H1 (cell line): ENCODE measurements around the gene ARHGAP26. TPM values are rescaled to one million over a fixed set of nuclear protein-coding genes. Genes with fewer than 3 reads are reported as not detected.
A peak's percentile ranks its signal among the peaks of the same experiment; 100 is the strongest.

Source experiments
- CTCF ChIA-PET: fragments of 300-600 bp; sonication (Branson Sonifier 250); formaldehyde crosslinking; loops from one replicate; lab custom pipeline; 2021; ENCODE audit not compliant: partially characterized antibody; lab: Charles Lee
- POLR2A ChIA-PET: fragments of 300-600 bp; sonication (Branson Sonifier 250); formaldehyde crosslinking; loops from one replicate; lab custom pipeline; 2021; ENCODE audit warnings: inconsistent platforms; ENCODE audit not compliant: partially characterized antibody; lab: Charles Lee
- DNase-seq, 2 experiments: peaks; one replicate each; pipeline versions ENCODE4 v3.0.0 to v3.0.0-alpha.2; 2010 to 2022; ENCODE audit warnings: low spot score in 2 of 2, low read depth in 1 of 2, mixed read lengths in 1 of 2
- FAIRE-seq: peaks from 2 replicates; lab custom pipeline; 2011; peaks lifted over from hg19 to GRCh38; lab: Jason Lieb, UNC
- H2AFZ ChIP-seq: 2 replicates; pipeline ENCODE4 v1.8.1; 2012; ENCODE audit warnings: low read length, inconsistent platforms
- H2AK5ac ChIP-seq: 2 replicates; pipeline ENCODE4 v1.6.1; 2013; ENCODE audit warnings: low read depth, low read length
- H2BK120ac ChIP-seq: replicated peaks from 2 replicates; pipeline ENCODE3; 2013; ENCODE audit warnings: low read depth, low read length, inconsistent platforms
- H2BK12ac ChIP-seq: 2 replicates; pipeline ENCODE4 v1.6.1; 2013; ENCODE audit warnings: low read depth, low read length
- H2BK15ac ChIP-seq: 2 replicates; pipeline ENCODE4 v1.6.1; 2013; ENCODE audit warnings: low read length
- H2BK20ac ChIP-seq: 2 replicates; pipeline ENCODE4 v1.6.1; 2013; ENCODE audit warnings: low read length
- H2BK5ac ChIP-seq: 2 replicates; pipeline ENCODE4 v1.6.1; 2013; ENCODE audit warnings: low read depth, low read length
- H3K14ac ChIP-seq: 2 replicates; pipeline ENCODE4 v1.6.1; 2013; ENCODE audit warnings: inconsistent platforms; ENCODE audit not compliant: insufficient read length
- H3K18ac ChIP-seq: 2 replicates; pipeline ENCODE4 v1.6.1; 2013; ENCODE audit warnings: low read length; ENCODE audit errors: extremely low read depth
- H3K23ac ChIP-seq: 2 replicates; pipeline ENCODE4 v1.6.1; 2013; ENCODE audit warnings: inconsistent platforms; ENCODE audit not compliant: insufficient read length
- H3K23me2 ChIP-seq: 2 replicates; pipeline ENCODE4 v1.6.1; 2013; ENCODE audit warnings: low read depth, low read length
- H3K27ac ChIP-seq: 2 replicates; pipeline ENCODE4 v1.6.1; 2011; ENCODE audit warnings: low read depth, low read length, inconsistent platforms
- H3K27me3 ChIP-seq, 4 experiments: replicated peaks in 1 of 4; 1 replicate in 1 of 4; 2 replicates in 3 of 4; pipeline versions ENCODE4 v1.6.1 to v1.8.1; 2011 to 2013; ENCODE audit warnings: low read length in 3 of 4, mild to moderate bottlenecking in 3 of 4, inconsistent platforms in 2 of 4, mixed read lengths in 2 of 4, moderate library complexity in 1 of 4; ENCODE audit not compliant: control insufficient read depth in 3 of 4, insufficient read depth in 3 of 4; ENCODE audit errors: extremely low read depth in 1 of 4
- H3K36me3 ChIP-seq, 4 experiments: 2 replicates each; pipeline versions ENCODE4 v1.6.1 to v1.8.1; 2011 to 2013; ENCODE audit warnings: mild to moderate bottlenecking in 4 of 4, low read length in 3 of 4, moderate library complexity in 2 of 4, control low read depth in 1 of 4, inconsistent platforms in 1 of 4; ENCODE audit not compliant: insufficient read depth in 4 of 4, control insufficient read depth in 2 of 4
- H3K4ac ChIP-seq: replicated peaks from 2 replicates; pipeline ENCODE3; 2013; ENCODE audit warnings: low read length, low read depth, mixed read lengths, inconsistent platforms; ENCODE audit not compliant: insufficient read length
- H3K4me1 ChIP-seq, 4 experiments: replicated peaks in 1 of 4; 1 replicate in 1 of 4; 2 replicates in 3 of 4; pipeline versions ENCODE4 v1.6.1 to v1.8.1; 2011 to 2013; ENCODE audit warnings: low read length in 3 of 4, inconsistent platforms in 2 of 4, mixed read lengths in 1 of 4; ENCODE audit not compliant: insufficient read depth in 4 of 4, control insufficient read depth in 3 of 4
- H3K4me2 ChIP-seq, 2 experiments: 2 replicates each; pipeline versions ENCODE4 v1.6.1 to v1.8.1; 2011 to 2013; ENCODE audit warnings: low read depth in 2 of 2, low read length in 2 of 2, control low read depth in 1 of 2, inconsistent platforms in 1 of 2, mild to moderate bottlenecking in 1 of 2; ENCODE audit not compliant: insufficient read depth in 1 of 2
- H3K4me3 ChIP-seq, 4 experiments: fragments of 200-600, 300-600 bp in 1 of 4; sonication (generic), shearing (Covaris generic), sonication (Bioruptor Twin) in 1 of 4; 2 replicates each; pipeline versions ENCODE4 v1.5.1 to v1.8.1; 2011 to 2016; ENCODE audit warnings: low read length in 4 of 4, low read depth in 3 of 4, control low read depth in 2 of 4, inconsistent platforms in 2 of 4, mild to moderate bottlenecking in 2 of 4, mixed read lengths in 1 of 4, moderate library complexity in 1 of 4; ENCODE audit not compliant: insufficient read depth in 2 of 4; ENCODE audit errors: extremely low read depth in 1 of 4
- H3K56ac ChIP-seq: replicated peaks from 2 replicates; pipeline ENCODE3; 2013; ENCODE audit warnings: low read depth, mild to moderate bottlenecking, mixed read lengths, low read length, inconsistent platforms; ENCODE audit not compliant: insufficient read length
- H3K79me1 ChIP-seq: 2 replicates; pipeline ENCODE4 v1.6.1; 2013; ENCODE audit warnings: low read depth, low read length, control low read depth
- H3K79me2 ChIP-seq, 2 experiments: 2 replicates each; pipeline versions ENCODE4 v1.6.1 to v1.8.1; 2012 to 2013; ENCODE audit warnings: low read length in 2 of 2, mild to moderate bottlenecking in 2 of 2, inconsistent platforms in 1 of 2; ENCODE audit not compliant: insufficient read depth in 2 of 2, control insufficient read depth in 1 of 2
- H3K9ac ChIP-seq, 4 experiments: replicated peaks in 1 of 4; 1 replicate in 1 of 4; 2 replicates in 3 of 4; pipeline versions ENCODE4 v1.6.1 to v1.8.1; 2011 to 2013; ENCODE audit warnings: low read depth in 3 of 4, low read length in 3 of 4, control low read depth in 2 of 4, mild to moderate bottlenecking in 2 of 4, moderate library complexity in 2 of 4, inconsistent platforms in 1 of 4; ENCODE audit errors: extremely low read depth in 1 of 4
- H3K9me3 ChIP-seq, 2 experiments: 2 replicates each; pipeline versions ENCODE4 v1.6.1 to v1.8.1; 2012 to 2013; ENCODE audit warnings: mild to moderate bottlenecking in 2 of 2, moderate library complexity in 2 of 2, control low read depth in 1 of 2, inconsistent platforms in 1 of 2, low read depth in 1 of 2, low read length in 1 of 2, mixed read lengths in 1 of 2; ENCODE audit not compliant: insufficient read depth in 2 of 2
- H4K20me1 ChIP-seq, 2 experiments: replicated peaks in 1 of 2; 2 replicates each; pipeline versions ENCODE3 to v1.8.1; 2011 to 2013; ENCODE audit warnings: inconsistent platforms in 2 of 2, low read length in 2 of 2, mild to moderate bottlenecking in 1 of 2; ENCODE audit not compliant: insufficient read depth in 2 of 2, control insufficient read depth in 1 of 2
- H4K5ac ChIP-seq: 2 replicates; pipeline ENCODE4 v1.6.1; 2013; ENCODE audit warnings: low read length, low read depth, mixed read lengths, inconsistent platforms; ENCODE audit not compliant: insufficient read length
- H4K8ac ChIP-seq: 2 replicates; pipeline ENCODE4 v1.8.0; 2013; ENCODE audit warnings: mild to moderate bottlenecking, moderate library complexity, low read length, inconsistent platforms; ENCODE audit not compliant: insufficient read depth; ENCODE audit errors: extremely low read depth
- H4K91ac ChIP-seq: replicated peaks from 2 replicates; pipeline ENCODE3; 2013; ENCODE audit warnings: low read length, mixed read lengths, inconsistent platforms; ENCODE audit not compliant: insufficient read length
- MAFK ChIP-seq: IDR thresholded peaks from 2 replicates; pipeline ENCODE4 v1.6.1; 2012; ENCODE audit warnings: low read depth, mild to moderate bottlenecking, improper control_type of control experiment, low read length
- NANOG ChIP-seq: IDR thresholded peaks from 2 replicates; pipeline ENCODE4 v1.6.1; 2011; ENCODE audit warnings: low read length, low read depth, mild to moderate bottlenecking, inconsistent platforms; ENCODE audit not compliant: insufficient read depth, poor library complexity, severe bottlenecking
- PHF8 ChIP-seq: fragments of 200-600 bp; sonication (generic); conservative IDR thresholded peaks from 2 replicates; pipeline ENCODE4 v1.7.1; 2012; ENCODE audit warnings: low read depth, mild to moderate bottlenecking, inconsistent platforms, low read length, moderate library complexity
- SRF ChIP-seq: IDR thresholded peaks from 2 replicates; pipeline ENCODE4 v1.6.1; 2011; ENCODE audit warnings: mild to moderate bottlenecking, low read depth, low read length, moderate library complexity
- TEAD4 ChIP-seq: IDR thresholded peaks from 2 replicates; pipeline ENCODE4 v1.6.1; 2012; ENCODE audit warnings: low read depth, low read length, inconsistent platforms, mixed read lengths
- whole genome bisulfite sequencing, 2 experiments: shearing (Covaris generic) in 1 of 2; methylation state at CpG; one replicate each; pipeline versions ENCODE4 v1.1.6 to v1.1.7; 2013 to 2015; ENCODE audit warnings: low lambda C conversion rate in 2 of 2, mixed read lengths in 2 of 2, inconsistent platforms in 1 of 2, low coverage in 1 of 2, missing lambda C conversion rate in 1 of 2; ENCODE audit not compliant: insufficient replicate concordance in 2 of 2, insufficient coverage in 1 of 2, insufficient read length in 1 of 2; ENCODE audit errors: extremely low coverage in 1 of 2, missing lambda C conversion rate in 1 of 2; 5-methylcytosine and 5-hydroxymethylcytosine counted together
- polyA plus RNA-seq, 7 experiments: library from polyadenylated mRNA; depleted of rRNA in 3 of 7; stranded (reverse) in 5 of 7; unstranded in 2 of 7; fragments of >200 nt in 5 of 7; fragments of 200-250 nt in 2 of 7; gene quantifications; 1 replicate in 5 of 7; 2 replicates in 1 of 7; 4 replicates in 1 of 7; pipeline versions ENCODE4 v1.2.1 to v1.2.3, GENCODE V29; 2011 to 2013; ENCODE audit warnings: missing spikeins in 2 of 7, mixed read lengths in 2 of 7
- total RNA-seq: library from RNA; stranded (reverse); fragmentation: NEBNext Ultra II Directional; extraction: Animal tissue kit (Norgen Biotek cat#: 25700); gene quantifications from 2 replicates; pipeline ENCODE4 v1.2.1, GENCODE V29; 2021

The ARHGAP26 gene
- total and polyA plus RNA-seq, 2 of the 8 experiments (the other 6 are each of a cell fraction or from before 2014, with no cell fraction given): 7.1 to 24.8 TPM

DNA sequence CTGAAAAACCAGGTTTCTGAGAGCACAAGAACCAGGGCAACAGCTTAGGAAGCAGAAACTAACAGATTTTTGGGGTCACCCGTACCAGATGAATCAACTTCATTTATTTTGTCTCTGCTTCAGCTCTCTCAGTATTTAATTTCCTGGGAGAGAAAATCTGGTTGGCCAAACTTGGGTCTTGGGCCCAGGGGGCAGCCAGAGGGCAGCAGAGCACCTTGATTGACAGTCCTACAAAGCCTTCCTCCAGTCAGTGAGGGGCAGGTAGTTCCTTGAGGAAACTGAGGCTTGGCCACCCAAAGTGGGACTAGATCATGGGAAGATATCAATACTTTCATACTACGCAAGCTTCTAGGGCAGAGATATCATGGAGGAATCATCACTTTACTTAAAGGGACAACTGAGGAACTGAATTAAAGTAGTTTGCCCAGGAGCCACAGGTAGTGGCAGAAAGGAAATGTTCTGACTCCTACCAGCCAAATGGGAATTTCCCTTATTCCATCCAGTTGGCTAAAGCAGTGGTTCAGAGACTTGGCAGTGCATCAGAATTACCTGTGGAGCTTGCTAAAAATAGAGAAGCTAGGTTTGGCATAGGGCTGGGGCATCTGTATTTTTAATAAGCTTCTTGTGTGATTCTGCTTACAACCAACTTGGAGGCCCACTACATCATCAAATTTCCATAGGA is 21.5 kb upstream of the ARHGAP26 start:
- no peak overlapping the region for H3K9ac ChIP-seq
- H3K4me3 ChIP-seq: no peak overlapping the region
- H3K4ac ChIP-seq: no peak overlapping the region
- H2BK15ac ChIP-seq: no peak overlapping the region
- no peak overlapping the region for H2AFZ ChIP-seq
- H3K9me3 ChIP-seq: no peaks in the 10 kb centered on the region
- H2AK5ac ChIP-seq: no peak overlapping the region
- H3K27ac ChIP-seq: no peak overlapping the region
- no peak overlapping the region for H2BK120ac ChIP-seq
- no peaks in the 10 kb centered on the region for H3K79me1 ChIP-seq
- no peak overlapping the region for H3K14ac ChIP-seq
- H4K5ac ChIP-seq: no peak overlapping the region
- H3K18ac ChIP-seq: no peak overlapping the region
- H3K23me2 ChIP-seq: no peaks in the 10 kb centered on the region
- ChIA-PET CTCF (interaction anchor here (0.6 to 30.9 kb wide), 48 partner anchors 10 to 562 kb away, joined by 3 to 632 read pairs (median 6); partner anchors contain the start of gene ARHGAP26), POLR2A (interaction anchor here (0.9 to 1.4 kb wide), 2 partner anchors 9 to 119 kb away, joined by 3 read pairs; no protein-coding TSS in a partner anchor)
- H4K8ac ChIP-seq: no peak overlapping the region
- peak; percentile 78 for FAIRE-seq
- H4K20me1 ChIP-seq: no peaks in the 10 kb centered on the region
- no peak overlapping the region for H3K4me2 ChIP-seq
- H2BK5ac ChIP-seq: no peak overlapping the region
- no peaks in the 10 kb centered on the region for H3K27me3 ChIP-seq
- H3K23ac ChIP-seq: no peak overlapping the region
- no peaks in the 10 kb centered on the region for H3K36me3 ChIP-seq
- DNase-seq: peak in 1 of 2 experiments; percentile 66
- 89% methylated on average over 2 of the region's 2 CpGs; no CpG with 5 or more reads in 1 of the 2 experiments for WGBS, 2 experiments
- H3K56ac ChIP-seq: no peak overlapping the region
- H3K4me1 ChIP-seq: peaks cover 0 to under 1% (median under 1%) of the 10 kb centered on the region in 4 experiments; a peak in 1 of 7 replicates
- H2BK20ac ChIP-seq: no peak overlapping the region
- no peaks in the 10 kb centered on the region for H3K79me2 ChIP-seq
- H2BK12ac ChIP-seq: no peak overlapping the region
- H4K91ac ChIP-seq: no peak overlapping the region
- TF ChIP-seq TEAD4: no peak
- TF ChIP-seq SRF: no peak
- TF ChIP-seq PHF8: no peak
- TF ChIP-seq NANOG: no peak
- no peak for TF ChIP-seq MAFK
